ENCODE measurements around the gene BMPER.
A peak's percentile ranks its signal among the peaks of the same experiment; 100 is the strongest.

The BMPER gene

DNA sequence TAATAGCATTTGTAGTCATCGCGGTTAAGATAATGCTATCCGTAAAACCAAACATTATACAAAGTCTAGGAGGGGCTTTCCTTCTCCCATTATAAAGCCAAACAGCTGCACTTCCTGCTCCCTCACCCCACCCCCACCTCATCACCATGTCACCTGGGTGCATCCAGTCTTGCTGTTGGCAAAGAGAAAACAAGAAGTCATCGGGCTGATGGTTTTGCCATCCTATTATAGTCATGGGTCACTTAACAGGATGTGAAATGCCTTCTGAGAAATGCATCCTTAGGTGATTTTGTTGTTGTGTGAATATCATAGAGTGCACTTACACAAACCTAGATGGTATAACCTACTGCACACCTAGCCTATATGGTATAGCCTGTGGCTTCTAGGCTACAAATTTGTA lies 157.0 kb downstream of the BMPER start:
- no peak for DNase-seq (ENCODE audit: low spot score)

DNA sequence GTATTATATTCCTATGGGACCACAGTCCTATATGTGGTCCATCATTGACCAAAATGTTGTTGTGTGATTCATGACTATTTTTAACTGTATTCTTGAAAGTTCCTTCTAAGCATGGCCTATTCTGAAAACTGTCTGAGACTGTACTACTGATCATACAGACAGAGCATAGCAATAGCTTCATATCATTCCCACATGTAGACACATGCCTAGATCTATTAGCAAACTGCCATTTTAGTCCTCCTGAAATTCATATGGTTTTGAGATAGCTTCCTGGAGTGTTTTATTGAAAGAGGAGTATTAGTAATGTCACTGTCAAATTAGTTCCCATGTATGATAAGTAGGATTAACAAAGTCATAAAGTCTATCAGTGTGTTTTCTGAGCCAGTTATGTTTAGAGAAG lies 157.5 kb downstream of the BMPER start:
- DNase-seq (ENCODE audit: low spot score), result no peak

DNA sequence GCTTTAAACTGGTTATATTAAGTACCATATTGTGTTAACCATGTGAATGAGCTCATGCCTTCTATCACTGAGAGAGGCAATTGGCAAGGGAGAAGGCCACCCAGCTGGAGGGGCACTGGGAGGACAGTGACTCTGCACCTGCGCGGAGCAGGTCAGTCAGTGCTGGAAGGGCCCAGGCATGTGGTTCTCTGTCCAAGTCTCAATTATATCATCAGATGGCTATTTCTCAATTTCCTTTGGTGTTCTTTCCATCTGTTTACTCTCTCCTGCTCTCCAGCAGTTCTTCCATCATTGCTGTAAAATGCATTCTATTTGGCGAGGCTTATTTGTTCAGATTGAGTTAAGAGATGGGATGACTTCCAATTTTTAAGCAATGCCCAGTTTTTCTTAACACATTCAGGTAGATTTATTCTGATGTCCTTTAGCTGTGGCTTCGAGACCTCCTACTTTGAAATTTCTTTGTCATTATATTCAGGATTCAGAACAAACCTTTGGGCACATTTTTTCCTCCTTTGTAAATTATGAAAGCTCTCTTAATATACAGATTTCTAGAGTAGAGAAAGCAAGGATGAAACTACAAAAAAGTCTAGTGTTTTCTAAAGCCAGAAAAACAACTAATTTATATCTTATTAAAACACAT lies 159.3 kb downstream of the BMPER start:
- no peak for DNase-seq (ENCODE audit: low spot score)

DNA sequence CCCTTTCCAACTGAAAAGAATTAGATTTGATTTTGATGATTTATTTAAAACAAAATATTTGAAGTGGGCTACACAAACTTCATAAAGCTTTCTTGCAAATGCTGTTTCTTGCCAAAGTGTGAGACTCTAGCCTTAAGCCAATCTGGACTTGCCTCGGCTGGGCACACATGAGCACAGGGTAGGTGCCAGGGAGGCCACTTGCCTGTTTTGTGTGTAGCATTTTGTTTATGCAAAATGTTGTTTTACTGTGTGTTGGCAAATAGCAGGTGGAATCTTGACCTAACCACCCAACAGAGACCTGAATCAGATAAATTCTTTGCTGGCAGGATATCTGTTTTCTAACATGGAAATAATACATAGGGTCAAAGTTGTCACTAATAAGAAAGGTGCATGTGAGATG lies 161.1 kb downstream of the BMPER start:
- DNase-seq (ENCODE audit: low spot score), result no peak

GRCh38 chr7:34067005-34067778 lies 161.9 kb downstream of the BMPER start:
- no peak for DNase-seq (ENCODE audit: low spot score)

GRCh38 chr7:34069676-34070075 lies 164.3 kb downstream of the BMPER start:
- DNase-seq (ENCODE audit: low spot score), result no peak

DNA sequence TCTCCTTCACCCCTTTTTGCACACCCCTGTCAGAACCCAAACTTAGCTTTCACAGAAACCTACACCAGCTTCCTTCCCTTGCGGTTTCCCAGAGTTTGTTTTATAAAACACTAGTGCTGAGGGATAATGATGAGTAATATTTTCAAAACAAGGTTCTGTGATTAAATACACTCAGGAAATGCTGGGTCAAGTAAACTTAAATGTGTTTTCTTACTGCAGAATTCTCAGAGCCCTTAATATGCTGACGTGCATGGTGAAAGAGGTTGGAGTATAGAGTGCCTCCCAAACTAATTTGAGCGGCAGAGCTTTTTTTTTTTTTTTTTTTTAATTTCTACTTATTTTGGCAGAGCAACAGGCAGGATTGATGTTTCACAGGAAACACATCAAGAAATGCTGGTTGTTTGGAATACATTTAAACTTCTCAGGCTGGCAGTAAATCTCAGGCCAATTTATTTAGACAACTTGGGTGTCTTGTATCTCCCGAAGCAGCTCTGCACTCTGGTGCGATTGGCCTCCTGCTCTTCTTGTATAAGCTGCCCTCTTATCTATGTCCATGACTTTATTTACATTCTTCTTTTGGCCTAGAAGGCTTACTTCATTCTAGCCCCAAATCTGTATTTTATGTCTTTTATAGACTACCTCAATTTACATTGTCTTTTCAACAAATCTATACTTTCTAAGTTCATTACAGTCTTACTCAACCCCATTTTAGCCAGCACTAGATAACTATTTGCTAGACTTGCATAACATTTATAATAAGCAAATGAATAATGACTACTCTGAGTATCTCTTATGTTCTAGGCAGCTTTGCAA lies 165.4 kb downstream of the BMPER start:
- DNase-seq (ENCODE audit: low spot score), result no peak

GRCh38 chr7:34073676-34074075 lies 168.3 kb downstream of the BMPER start:
- DNase-seq (ENCODE audit: low spot score), result no peak

DNA sequence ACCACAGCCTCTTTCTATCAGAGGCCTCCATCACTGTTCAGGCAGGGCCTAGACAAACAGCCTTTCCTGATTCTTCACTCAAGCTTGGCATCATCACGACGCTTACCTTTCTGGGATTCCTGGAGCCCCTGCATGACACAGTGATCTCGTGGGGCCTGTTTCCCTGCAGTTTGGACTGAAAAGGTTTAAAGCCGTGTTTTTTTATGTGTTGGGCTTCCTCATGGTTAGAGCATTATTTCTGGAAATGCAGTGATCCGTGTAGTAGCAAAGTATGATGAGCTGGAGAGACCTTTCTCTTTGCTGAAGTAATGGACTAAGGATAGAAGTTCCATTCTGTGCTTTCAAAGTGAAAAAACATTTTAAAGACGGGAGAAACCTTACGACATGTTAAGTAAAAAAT lies 169.1 kb downstream of the BMPER start:
- DNase-seq (ENCODE audit: low spot score), result no peak

DNA sequence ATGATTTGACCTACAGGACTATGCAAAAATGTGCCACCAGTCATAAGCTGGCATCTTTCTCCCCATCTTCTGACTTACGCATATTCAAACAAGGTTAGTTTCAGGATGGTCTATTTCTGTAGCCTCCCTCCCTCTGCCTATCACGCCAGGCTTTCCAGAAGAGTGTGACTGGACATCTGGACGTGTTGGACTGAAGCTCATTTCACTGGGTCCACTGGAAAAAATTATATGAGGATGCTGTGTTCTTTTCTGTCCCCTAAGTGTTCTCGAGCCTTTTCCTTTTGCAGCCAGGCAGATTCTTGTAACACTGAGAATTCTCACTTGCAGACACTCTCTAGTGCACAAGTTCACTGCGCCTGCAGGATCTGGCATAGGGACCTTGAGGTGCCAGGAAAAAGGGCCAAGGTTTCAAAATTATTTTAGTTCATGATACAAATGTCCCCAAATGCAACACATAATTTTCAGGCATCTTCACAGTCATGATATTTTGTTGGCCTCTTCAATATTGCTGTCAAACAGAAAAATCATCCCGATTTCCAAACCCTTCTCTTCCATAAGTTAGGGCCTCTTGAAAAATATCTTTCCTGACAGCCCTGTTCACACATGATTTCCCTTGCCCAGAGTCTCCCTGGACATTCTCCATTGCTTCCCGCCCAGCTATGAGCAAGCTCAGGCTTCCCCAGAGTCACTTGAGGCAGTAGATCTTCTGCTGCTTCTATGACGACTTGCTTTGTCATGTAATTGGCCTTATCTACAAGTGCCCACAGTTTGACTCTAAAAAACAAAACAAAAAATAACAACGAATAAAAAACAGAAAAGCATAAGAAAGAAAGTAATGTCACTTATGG lies 170.4 kb downstream of the BMPER start:
- DNase-seq (ENCODE audit: low spot score), result peak; percentile 62

GRCh38 chr7:34077168-34077567 lies 171.8 kb downstream of the BMPER start:
- DNase-seq (ENCODE audit: low spot score), result no peak

DNA sequence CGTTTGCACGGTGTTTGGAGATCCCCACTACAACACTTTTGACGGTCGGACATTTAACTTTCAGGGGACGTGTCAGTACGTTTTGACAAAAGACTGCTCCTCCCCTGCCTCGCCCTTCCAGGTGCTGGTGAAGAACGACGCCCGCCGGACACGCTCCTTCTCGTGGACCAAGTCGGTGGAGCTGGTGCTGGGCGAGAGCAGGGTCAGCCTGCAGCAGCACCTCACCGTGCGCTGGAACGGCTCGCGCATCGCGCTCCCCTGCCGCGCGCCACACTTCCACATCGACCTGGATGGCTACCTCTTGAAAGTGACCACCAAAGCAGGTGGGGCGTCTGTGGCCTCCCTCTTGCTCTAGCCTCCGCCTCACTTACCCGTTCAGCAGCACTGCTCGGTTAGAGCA lies 173.5 kb downstream of the BMPER start:
- DNase-seq (ENCODE audit: low spot score), result no peak

- peak; percentile 58 for DNase-seq (ENCODE audit: low spot score)
These were observed 175.2 kb downstream of the BMPER start for GRCh38 chr7:34080513-34080912.

GRCh38 chr7:34081935-34082334 lies 176.6 kb downstream of the BMPER start:
- no peak for DNase-seq (ENCODE audit: low spot score)

GRCh38 chr7:34083440-34083839 lies 178.1 kb downstream of the BMPER start:
- DNase-seq (ENCODE audit: low spot score), result no peak

DNA sequence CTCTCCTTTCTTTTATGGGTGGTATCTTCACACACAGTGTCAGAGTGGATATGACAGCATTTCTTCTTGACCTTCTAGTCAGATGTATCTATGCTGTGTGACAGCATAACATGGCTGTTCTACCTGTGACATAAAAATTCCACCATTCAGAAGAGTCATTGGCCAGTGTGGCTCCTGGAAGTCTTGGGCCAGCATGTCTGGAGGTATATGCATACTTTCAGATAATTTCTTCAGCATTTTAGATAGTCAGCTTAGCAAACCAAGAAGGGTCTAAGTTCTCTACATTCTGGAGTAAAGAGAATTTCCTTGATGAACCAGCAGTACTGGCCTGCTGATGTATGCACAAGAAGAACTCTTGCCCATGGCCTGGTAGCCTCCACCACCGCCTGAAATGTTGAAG lies 179.3 kb downstream of the BMPER start:
- no peak for DNase-seq (ENCODE audit: low spot score)

DNA sequence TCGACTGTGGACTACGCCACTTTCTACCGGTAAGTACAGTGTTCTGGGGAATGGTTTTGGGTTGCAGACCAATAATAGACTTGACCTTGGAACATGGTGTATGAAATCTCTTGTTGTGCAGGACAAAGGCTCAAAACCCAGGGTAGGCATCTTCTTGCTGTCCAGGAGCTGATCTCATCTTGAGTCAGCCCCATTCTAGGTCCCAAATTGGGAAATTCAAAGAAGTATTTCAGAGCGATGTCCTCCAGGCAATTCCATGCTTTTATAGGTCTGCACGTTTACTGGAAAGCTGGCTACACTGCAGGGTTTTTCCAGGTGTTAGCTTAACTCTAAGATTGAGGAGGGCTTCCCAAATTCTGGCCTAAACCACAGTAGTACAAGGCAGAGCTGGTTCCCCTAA lies 180.7 kb downstream of the BMPER start:
- DNase-seq (ENCODE audit: low spot score), result no peak

- DNase-seq (ENCODE audit: low spot score), result no peak
These were observed 181.6 kb downstream of the BMPER start for GRCh38 chr7:34086981-34087380.

DNA sequence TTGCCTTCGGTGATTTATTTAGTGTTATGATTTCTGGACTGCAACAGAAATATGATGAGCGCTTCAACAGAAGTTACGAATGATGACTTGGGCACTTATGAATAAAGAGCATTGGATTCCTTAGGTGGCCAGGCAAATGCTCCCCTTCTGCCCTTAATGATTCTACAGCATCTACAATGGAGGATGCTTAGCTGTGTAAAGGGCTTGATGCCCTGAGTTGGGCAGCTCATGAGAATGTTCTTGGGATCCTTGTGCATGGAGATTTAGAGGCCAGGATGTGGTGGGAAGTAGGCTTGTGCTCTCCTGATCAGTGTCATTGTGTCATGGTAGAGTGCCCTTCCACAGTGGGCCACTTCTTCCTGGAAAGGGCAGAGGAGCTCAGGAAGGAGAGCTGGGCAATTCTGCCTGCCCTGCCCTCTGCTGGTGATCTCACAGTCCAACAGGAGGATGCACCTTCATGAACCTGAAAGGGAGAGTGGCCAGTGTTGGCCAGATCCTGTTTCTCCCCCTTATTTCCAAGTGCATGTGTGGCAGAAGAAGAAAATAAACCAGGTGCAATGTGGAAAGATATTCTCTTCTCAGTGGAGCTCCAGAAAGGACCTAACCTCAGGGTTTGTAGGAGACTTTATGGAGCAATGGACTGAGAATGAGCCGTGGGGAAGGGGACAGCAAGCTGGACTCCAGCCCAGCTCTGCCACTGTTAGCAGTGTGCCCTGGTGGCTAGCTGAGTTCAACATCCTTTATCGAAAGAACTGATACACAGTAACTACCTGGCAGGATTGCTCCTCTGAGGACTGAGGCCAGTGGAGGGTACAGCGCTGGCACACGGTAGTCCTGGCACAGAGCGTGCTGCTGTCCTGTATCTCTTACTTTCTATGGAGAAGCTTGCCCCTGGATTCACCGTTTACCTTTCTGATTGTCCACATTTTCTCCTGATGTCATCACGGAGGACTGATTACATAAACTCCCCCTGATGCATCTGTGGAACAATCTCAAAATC lies 182.9 kb downstream of the BMPER start:
- peak; percentile 44 for DNase-seq (ENCODE audit: low spot score)

DNA sequence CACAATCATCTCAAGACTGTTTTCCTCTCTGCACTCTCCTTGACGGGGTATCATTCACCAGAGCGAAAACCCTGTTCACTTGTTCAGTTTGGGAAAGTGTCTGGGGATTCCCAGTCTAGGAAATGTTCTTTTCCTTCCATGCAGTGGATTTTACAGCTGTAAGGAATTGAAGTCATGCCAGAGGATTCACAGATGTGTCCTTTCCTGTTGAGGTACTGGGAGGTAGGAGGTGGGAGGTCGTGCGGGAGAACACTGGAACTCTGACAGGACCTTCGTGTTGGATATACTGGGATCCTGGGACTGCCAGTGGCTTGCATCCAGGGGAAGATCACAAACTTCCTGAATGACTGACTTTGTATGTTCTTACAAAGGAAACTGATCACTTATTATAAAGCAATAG lies 185.5 kb downstream of the BMPER start:
- no peak for DNase-seq (ENCODE audit: low spot score)

All from GM03348 (cell line).